ENCODE data around the gene PSMB7.

DNA sequence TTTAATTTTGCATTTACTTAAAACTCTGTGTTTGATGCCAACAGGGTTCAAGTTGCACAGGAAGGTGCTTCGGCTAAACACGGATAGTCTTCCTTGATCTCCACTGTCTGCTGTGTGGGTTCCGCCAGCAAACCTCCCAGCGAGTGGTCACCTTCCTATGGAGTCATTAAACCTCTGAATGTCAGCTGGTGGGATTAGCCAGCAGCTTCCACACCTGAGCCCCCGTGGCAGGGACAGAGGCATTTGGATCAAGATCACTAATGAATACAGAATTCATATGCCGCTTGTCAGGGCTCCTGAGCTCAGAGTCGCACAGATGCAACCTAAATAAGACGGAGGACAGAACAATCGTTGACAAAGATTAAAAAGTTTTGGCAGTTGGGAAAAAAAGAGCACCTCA, 39.5 kb downstream of the PSMB7 start:
- TF ChIP-seq, protein P1, sequence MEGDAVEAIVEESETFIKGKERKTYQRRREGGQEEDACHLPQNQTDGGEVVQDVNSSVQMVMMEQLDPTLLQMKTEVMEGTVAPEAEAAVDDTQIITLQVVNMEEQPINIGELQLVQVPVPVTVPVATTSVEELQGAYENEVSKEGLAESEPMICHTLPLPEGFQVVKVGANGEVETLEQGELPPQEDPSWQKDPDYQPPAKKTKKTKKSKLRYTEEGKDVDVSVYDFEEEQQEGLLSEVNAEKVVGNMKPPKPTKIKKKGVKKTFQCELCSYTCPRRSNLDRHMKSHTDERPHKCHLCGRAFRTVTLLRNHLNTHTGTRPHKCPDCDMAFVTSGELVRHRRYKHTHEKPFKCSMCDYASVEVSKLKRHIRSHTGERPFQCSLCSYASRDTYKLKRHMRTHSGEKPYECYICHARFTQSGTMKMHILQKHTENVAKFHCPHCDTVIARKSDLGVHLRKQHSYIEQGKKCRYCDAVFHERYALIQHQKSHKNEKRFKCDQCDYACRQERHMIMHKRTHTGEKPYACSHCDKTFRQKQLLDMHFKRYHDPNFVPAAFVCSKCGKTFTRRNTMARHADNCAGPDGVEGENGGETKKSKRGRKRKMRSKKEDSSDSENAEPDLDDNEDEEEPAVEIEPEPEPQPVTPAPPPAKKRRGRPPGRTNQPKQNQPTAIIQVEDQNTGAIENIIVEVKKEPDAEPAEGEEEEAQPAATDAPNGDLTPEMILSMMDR (IDR thresholded peaks at IDR 0.05; ENCODE audit: low read depth, low read length) = no peak
- TF ChIP-seq EZH2phosphoT487 (IDR thresholded peaks at IDR 0.05; ENCODE audit: low read depth) = no peak
